Pancreas (tissue), 10 donors: Measurements from ENCODE around the gene MFSD6. TPM values are rescaled to one million over a fixed set of nuclear protein-coding genes. Genes with fewer than 3 reads are reported as not detected.

Experiments
- ATAC-seq, 4 donors: fragments of 200-7000 bp; cut with Tn5 transposase; one replicate each; pipeline versions ENCODE4 v1.8.0 to v1.9.1; 2020; ENCODE audit warnings: mild to moderate bottlenecking in 4 of 4, moderate library complexity in 4 of 4
- DNase-seq, 6 donors: peaks; one replicate each; pipeline ENCODE4 v3.0.0-alpha.2; 2020
- FAIRE-seq: peaks from 2 replicates; lab custom pipeline; 2012; peaks lifted over from hg19 to GRCh38; lab: Jason Lieb, UNC
- H3K27ac ChIP-seq, 4 donors: fragments of 200-600 bp; sonication (generic); 1 replicate in 3 of 4; 2 replicates in 1 of 4; pipeline versions ENCODE4 v1.5.0 to v1.8.0; 2020
- H3K27me3 ChIP-seq, 4 donors: fragments of 200-600 bp; one replicate each; pipeline ENCODE4 v1.8.0; 2021
- H3K36me3 ChIP-seq, 3 donors: fragments of 200-600 bp; sonication (generic) in 1 of 3; one replicate each; pipeline versions ENCODE4 v1.5.0 to v1.8.0; 2020 to 2021
- H3K4me1 ChIP-seq, 3 donors: fragments of 200-600 bp; one replicate each; pipeline ENCODE4 v1.8.0; 2021
- H3K4me3 ChIP-seq, 4 donors: fragments of 200-600 bp; sonication (generic) in 2 of 4; one replicate each; pipeline versions ENCODE4 v1.5.0 to v1.8.0; 2020 to 2021
- H3K9me3 ChIP-seq, 4 donors: fragments of 200-600 bp; one replicate each; pipeline ENCODE4 v1.8.0; 2021
- CTCF ChIP-seq, 4 donors: fragments of 200-600 bp; sonication (generic) in 3 of 4; IDR thresholded peaks; one replicate each; pipeline versions ENCODE4 v1.5.0 to v1.8.0; 2021; ENCODE audit warnings: antibody characterized with exemption in 4 of 4
- WGBS, 2 donors: extraction: QIAGEN DNeasy Blood & Tissue Kit; methylation state at CpG; one replicate each; pipeline ENCODE4 v1.1.7; 2013; 5-methylcytosine and 5-hydroxymethylcytosine counted together
- intact Hi-C, 3 donors: fragments of 100-400 bp; cut with DNase I; formaldehyde crosslinking; loops; one replicate each; pipeline versions ENCODE4 v1.11.1 to v1.14.2; 2022
- polyA plus RNA-seq, 2 donors: library from polyadenylated mRNA; stranded (reverse); fragments of 200-250 nt; gene quantifications; one replicate each; pipeline ENCODE4 v1.2.3, GENCODE V29; 2013
- total RNA-seq, 6 donors: library from RNA; stranded (reverse); fragmentation: NEBNext Ultra II Directional in 4 of 6; extraction: Animal tissue kit (Norgen Biotek cat#: 25700) in 4 of 6; gene quantifications; one replicate each; pipeline versions ENCODE4 v1.2.1 to v1.2.4, GENCODE V29; 2021 to 2023
- donor health status: healthy with polysubstance abuse.
- donor health status: DM: no; HTN: no; CAD: no; lungs with moderate emphysema.
- donor health status: DM: no; HTN: no; CAD: no.
- donor health status: control.
- donor health status: control.
- donor health status: Bipolar disorder and iron deficiency.
- donor health status: DM: yes; HTN: yes; CAD: no.
- donor health status: DM: no; HTN: no; CAD: no.
- donor health status: DM: no; HTN: no; CAD: no.
- donor health status: DM: yes; HTN: yes; CAD: no.

MFSD6 gene
- total and polyA plus RNA-seq, 8 donors: 5.3 to 22.9 (median 15.4) TPM

- FAIRE-seq (no peak), DNase-seq (no peak), ATAC-seq (no peak)
- Histone ChIP-seq H3K36me3 (no peaks in the 10 kb centered on the region), H3K4me3 (no peak overlapping the region), H3K27ac (no peak overlapping the region), H3K9me3 (no peaks in the 10 kb centered on the region), H3K4me1 (no peaks in the 10 kb centered on the region), H3K27me3 (no peaks in the 10 kb centered on the region)
- 34 to 44% methylated on average over 2 of the region's 2 CpGs for WGBS, 2 donors
- no peak for TF ChIP-seq CTCF (IDR thresholded peaks at IDR 0.05)
- intact Hi-C loops: no loop called here
These were observed 109.3 kb downstream of the MFSD6 start for GRCh38 chr2:190517468-190517867.

GRCh38 chr2:190519975-190520767, 112.0 kb downstream of the MFSD6 start:
- Histone ChIP-seq H3K9me3 (no peaks in the 10 kb centered on the region), H3K4me3 (no peak overlapping the region), H3K36me3 (no peaks in the 10 kb centered on the region), H3K4me1 (no peaks in the 10 kb centered on the region), H3K27me3 (no peaks in the 10 kb centered on the region), H3K27ac (no peak overlapping the region)
- ATAC-seq (no peak), DNase-seq (no peak), FAIRE-seq (no peak)
- intact Hi-C loops: no loop called here
- TF ChIP-seq CTCF (IDR thresholded peaks at IDR 0.05): no peak
- 84 to 85% methylated on average over 1 of the region's 1 CpG for WGBS, 2 donors

GRCh38 chr2:190524928-190525327, 116.8 kb downstream of the MFSD6 start:
- no peak for ATAC-seq
- H3K4me1 ChIP-seq: no peaks in the 10 kb centered on the region

DNA sequence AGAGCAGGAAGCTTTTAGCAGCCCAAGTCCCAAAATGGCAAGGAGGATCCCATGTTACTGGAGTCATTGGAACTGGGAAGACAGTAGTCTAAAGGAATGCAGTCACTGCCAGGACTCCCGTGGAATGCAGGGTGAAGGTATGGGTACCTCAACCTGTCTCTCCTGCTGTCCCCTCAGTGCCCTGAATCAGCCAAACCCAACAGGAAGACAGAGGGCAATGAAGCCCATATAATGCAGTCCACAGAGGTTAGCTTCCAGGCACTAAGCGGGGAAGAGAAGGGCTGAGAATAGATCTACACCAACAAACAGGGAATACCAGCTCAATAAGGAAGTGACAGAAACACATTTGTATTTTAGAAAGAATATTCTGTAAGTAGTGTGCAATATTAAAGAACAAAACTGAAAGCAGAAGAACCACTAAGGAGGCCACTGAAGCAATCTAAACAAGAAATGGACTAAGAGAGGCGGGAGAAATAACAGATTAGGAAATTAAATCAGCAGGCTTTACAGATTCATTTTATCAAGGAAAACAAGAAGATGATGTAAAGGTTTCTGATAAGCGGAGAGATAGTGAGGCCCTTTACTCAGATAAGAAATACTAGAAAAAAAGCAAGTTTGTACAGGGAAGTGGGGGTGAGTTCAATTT, 118.1 kb downstream of the MFSD6 start:
- DNase-seq (no peak), ATAC-seq (no peak), FAIRE-seq (no peak)
- TF ChIP-seq CTCF (IDR thresholded peaks at IDR 0.05): no peak
- WGBS, 2 donors: 84 to 85% methylated on average over 4 of the region's 4 CpGs
- H3K36me3 ChIP-seq: no peaks in the 10 kb centered on the region
- intact Hi-C loops: no loop called here
- H3K4me1 ChIP-seq: no peaks in the 10 kb centered on the region
- no peak overlapping the region for H3K4me3 ChIP-seq
- H3K27ac ChIP-seq: no peak overlapping the region
- no peaks in the 10 kb centered on the region for H3K27me3 ChIP-seq
- no peaks in the 10 kb centered on the region for H3K9me3 ChIP-seq

More at GRCh38 chr2:190524928-190525327, 116.8 kb downstream of the MFSD6 start:
- DNase-seq (no peak), FAIRE-seq (no peak)
- TF ChIP-seq CTCF (IDR thresholded peaks at IDR 0.05): no peak
- H3K4me3 ChIP-seq: no peak overlapping the region
- H3K36me3 ChIP-seq: no peaks in the 10 kb centered on the region
- H3K9me3 ChIP-seq: no peaks in the 10 kb centered on the region
- intact Hi-C loops: no loop called here
- no peak overlapping the region for H3K27ac ChIP-seq
- no peaks in the 10 kb centered on the region for H3K27me3 ChIP-seq

GRCh38 chr2:190527214-190527613, 119.1 kb downstream of the MFSD6 start:
- Histone ChIP-seq H3K4me1 (no peaks in the 10 kb centered on the region), H3K4me3 (no peak overlapping the region), H3K27me3 (no peaks in the 10 kb centered on the region), H3K27ac (no peak overlapping the region), H3K36me3 (no peaks in the 10 kb centered on the region), H3K9me3 (no peaks in the 10 kb centered on the region)
- FAIRE-seq: no peak
- 90 to 93% methylated on average over 4 of the region's 4 CpGs for WGBS, 2 donors
- DNase-seq: no peak
- ATAC-seq: no peak
- TF ChIP-seq CTCF (IDR thresholded peaks at IDR 0.05): no peak
- intact Hi-C loops: no loop called here
